GM18517 (cell line): ENCODE measurements around the gene METTL27.
A peak's percentile ranks its signal among the peaks of the same experiment; 100 is the strongest.
"Not testable (repeated sequence)": the region's sequence is repeated elsewhere in the genome, so short reads cannot be mapped to it uniquely, and the experiment has no call there.

ENCODE experiments used
- ATAC-seq: cut with Tn5 transposase; IDR thresholded peaks from one replicate; pipeline ENCODE4 v1.9.1; 2021; ENCODE audit warnings: mild to moderate bottlenecking, moderate library complexity; ENCODE audit not compliant: unreplicated experiment

Gene METTL27, protein sequence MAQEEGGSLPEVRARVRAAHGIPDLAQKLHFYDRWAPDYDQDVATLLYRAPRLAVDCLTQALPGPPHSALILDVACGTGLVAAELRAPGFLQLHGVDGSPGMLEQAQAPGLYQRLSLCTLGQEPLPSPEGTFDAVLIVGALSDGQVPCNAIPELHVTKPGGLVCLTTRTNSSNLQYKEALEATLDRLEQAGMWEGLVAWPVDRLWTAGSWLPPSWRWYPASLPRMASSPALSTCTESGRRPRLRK

DNA sequence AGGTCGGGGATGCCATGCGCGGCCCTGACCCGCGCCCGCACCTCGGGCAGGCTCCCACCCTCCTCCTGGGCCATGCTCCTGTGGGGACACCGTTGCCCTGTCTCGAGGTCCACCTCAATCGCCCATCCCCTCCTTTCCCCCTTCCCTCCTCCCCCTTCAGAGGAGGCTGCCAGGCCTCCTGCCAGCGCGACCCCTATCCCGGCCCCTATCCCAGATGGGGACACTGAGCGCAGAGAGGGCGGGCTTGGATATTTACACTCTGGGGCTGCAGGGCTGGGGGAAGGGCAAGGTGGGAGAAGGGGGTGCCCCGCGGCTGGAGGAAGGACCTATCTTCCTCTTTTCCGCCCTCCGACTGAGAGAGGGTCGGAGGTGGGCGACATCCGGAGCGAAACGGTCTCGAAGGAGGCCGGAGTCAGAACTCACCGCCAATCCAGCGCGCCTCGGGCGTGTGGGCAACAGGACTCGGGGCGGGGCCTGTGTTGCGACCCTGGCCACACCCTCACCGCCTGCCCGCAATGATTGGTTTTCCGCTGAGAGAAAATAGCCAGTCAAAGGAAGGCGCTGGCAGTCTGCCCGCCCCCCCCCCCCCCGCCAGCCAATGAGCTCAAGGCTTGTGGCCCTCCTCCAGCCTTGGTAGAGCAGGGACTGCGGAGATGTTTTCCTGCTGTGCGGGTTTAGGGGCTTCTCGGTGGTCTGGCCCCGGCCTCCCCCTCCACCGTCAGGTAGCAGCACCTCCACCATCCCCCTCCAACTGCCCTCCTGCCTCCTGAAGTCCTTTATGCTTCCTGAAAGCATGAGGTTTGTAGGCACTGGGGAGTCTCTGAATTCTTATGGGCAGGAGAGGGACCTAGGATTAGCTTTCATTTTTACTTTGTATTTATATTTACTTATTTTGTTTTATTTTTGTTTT lies at the start of gene METTL27:
METTL27 (minus strand) TSS at position 450 of the 910 bp plus-strand sequence; CDS start at position 74, 376 bp downstream.
- ATAC-seq, result peak; percentile 93

DNA sequence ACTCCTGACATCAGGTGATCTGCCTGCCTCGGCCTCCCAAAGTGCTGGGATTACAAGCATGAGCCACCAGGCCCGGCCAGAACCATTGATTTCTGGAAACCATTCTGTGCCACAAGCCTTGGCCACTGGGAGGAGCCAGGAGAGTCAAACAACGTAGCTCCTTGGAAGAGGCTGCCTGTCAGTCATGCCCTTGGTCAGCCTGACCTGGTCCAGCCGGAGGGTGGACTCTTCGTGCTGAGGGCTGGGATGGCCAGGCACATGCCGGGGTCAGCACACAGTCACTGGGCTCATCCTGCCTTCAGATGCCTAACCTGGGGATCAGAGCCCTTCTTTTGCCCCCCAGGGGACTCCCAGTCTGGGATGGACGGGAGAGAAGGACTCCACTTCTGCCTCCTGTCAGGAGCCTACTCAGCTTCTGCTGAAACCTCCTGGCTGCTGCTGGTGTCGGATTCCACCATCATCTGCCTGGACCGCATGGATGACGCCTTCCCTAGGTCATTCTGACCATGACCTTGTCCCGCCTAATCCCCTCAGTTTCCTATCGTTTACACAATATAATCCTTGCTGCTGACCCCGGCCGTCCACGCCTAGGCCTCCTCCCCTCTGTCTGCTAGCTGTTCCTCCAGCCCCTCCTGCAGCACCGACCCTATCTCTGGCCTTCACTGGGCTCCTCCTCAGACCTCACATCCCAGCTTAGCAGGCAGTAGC lies 49.0 kb upstream of the METTL27 start:
- ATAC-seq, result no peak

GRCh38 chr7:73890555-73891147 lies 48.3 kb upstream of the METTL27 start:
- ATAC-seq, result no peak

- no peak for ATAC-seq
These were observed 46.6 kb upstream of the METTL27 start for GRCh38 chr7:73888959-73889358.

- no peak for ATAC-seq
These were observed 45.4 kb upstream of the METTL27 start for GRCh38 chr7:73887762-73888161.

DNA sequence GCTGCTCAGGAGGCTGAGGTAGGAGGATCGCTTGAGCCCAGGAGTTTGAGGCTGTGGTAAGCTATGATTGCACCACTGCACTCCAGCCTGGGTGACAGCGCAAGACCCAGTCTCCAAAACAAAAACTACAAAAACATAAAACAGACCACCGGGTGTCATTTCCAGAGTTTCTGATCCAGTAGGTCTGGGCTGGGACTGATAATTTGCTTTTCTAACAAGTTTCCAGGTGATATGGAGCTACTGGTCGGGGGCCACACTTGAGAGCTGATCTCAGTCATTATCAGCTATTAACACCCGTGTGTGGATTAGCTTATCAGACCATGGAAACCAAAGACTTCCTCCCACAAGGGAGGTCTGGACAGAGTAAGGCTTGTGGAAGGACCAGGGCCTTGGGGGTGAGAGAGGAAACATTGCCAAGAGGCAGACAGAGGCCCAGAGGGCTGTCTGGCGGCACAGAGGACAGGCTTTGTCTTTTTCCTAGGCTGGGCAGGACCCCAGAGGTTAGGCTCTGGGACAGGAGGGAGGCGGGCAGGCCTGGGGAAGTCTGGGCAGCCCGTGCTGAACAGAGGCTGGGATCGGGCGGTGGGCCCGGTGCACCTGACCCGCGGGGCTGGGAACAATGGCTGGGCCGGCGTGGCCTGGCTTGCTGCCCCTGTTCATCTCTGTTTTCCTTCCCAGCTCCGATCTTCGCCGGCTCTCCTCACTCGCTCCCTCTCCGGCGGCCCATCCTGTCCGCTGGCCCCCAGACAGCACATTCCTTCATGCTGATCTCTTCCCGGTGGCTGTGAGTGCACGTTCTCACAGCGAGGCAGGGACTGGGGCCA lies 43.9 kb upstream of the METTL27 start:
- ATAC-seq, result no peak

- ATAC-seq, result no peak
These were observed 43.2 kb upstream of the METTL27 start for GRCh38 chr7:73885433-73885974.

DNA sequence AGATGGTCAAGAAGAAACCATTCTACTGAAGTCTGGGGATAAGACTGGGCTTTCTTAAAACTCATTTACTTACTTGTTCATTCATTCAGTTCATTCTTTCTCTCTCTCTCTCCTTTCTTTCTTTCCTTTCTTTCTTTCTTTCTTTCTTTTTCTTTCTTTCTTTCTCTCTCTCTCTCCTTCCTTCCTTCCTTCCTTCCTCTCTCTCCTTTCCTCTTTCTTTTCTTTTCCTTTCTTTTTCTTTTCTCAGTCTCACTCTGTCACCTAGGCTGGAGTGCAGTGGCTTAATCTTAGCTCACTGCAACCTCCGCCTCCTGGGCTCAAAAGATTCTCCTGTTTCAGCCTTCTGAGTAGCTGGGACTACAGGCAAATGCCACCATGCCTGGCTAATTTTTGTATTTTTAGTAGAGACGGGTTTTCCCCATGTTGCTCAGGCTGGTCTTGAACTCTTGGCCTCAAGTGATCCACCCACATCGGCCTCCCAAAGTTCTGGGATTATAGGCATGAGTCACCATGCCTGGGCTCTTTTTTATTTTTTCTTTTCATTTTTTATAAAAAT lies 42.6 kb upstream of the METTL27 start:
- not testable (repeated sequence) for ATAC-seq

DNA sequence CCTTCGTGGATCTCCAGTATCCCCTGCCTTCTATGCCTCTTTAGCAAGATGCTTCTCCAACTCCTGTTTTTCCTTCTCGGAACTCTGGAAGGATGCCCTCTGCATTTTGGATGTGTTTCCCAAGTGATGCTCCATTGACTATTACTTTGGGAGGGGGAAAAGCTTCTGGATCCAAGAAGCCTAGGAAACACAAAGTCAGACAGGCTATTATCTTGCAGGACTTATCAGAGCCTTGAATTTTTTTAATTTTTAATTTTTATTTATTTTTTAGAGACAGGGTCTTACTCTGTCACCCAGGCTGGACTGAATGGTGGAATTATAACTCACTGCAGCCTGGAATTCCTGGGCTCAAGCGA lies 39.7 kb upstream of the METTL27 start:
- ATAC-seq, result no peak

DNA sequence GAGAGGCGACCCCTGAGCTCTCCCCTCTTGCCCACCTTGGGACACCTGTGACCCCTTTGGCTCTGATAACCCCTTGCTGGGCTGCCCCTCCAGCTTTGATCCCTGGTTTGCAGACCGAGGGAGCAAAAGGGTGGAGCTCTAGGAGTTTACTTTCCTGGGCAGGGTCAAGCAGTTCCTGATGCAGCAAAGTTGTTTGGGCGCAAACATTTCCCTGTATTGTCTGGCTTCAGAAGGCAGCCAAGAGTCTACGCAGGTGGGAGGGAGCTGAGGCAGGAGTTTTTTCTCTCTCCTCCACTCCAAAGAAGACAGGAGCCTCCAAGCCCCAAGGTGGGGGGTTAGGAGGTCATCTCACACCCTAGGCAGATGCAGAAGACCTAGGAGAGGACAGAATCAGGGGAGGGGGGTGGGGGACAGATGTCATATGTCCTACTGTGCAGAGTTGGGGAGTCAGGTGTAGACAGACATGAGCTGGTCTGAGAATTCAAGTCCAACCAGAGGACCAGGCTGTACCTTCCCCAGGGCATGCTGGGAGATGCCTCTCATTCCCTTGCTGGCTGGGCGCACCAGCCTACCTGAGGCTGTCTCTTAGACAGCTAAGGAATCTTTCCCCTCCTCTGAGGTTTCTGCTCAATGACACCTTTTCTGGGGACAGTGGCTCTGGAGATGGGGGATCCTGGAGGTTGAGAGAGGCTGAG lies 39.2 kb upstream of the METTL27 start:
- ATAC-seq, result no peak

DNA sequence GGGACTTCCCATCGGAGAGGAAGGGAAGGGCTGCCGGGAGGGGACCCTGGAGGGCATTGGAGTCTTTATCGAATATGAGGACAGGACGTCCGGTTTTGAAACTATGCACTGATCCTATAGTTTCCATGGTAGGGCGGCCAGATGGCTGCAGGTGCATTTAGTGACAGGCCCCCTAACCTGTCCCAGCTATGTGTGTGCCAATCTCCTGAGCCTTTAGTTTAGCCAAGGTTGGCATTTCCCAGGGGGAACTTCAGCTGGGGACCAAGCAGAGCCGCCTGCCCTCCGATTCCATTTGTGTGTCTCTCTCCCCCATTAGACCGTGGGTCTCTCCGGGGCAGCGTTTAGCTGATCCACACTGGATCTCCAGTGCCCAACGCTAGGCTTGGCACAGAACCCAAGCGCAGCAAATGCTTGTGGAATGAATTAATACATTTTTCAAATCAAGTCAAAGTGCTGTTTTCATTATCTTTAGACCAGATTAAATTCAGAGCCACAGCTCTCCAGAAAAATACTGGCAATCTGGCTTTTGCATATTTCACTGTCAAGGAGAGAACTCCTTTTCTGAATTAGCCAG lies 38.5 kb upstream of the METTL27 start:
- ATAC-seq, result no peak

GRCh38 chr7:73879977-73880681 lies 37.8 kb upstream of the METTL27 start:
- no peak for ATAC-seq

DNA sequence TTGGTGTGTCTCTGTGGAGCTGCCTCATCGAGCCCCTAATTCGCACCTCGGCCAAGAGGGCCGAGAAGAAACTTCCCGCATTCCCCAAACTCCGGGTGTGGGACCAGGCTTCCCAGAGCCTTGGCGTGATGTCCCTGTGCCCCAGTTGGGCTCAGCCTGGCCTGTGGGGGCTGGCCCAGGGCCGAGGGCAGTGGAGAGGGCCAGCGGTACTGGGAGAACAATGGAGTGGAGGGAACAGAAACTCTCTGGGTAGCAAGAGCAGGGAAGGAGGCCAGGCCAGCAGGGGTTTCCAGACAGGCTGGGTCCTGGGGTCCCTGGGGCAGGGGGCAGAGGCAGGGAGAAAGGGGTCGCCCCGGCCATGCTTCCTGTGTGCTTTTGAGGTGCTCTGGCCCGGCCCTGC lies 34.7 kb upstream of the METTL27 start:
- no peak for ATAC-seq

DNA sequence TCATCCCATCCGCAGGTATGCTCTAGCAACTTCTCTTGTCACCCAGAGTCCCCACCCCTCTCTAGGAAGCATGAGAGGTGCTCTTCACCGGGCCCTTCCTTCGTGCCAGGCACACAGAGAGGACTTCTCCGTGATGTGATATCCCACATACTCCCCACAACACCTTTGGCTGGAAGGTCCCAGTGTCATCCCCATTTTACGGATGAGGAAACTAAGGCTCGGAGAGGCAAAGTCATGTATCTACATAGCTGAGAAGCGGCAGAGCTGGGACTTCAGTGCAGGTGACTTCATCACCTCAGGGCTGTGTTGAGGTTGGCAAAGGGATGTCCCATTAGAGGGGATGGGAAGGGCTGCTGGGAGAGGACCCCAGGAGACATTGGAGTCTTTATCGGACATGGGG lies 34.0 kb upstream of the METTL27 start:
- ATAC-seq, result no peak

GRCh38 chr7:73872056-73872908 lies 30.0 kb upstream of the METTL27 start:
- no peak for ATAC-seq

GRCh38 chr7:73871163-73872011 lies 29.1 kb upstream of the METTL27 start:
- no peak for ATAC-seq
